Hippocampal formation (tissue), 2 donors: ENCODE data around the gene NMD3.
"Not testable (repeated sequence)": the region's sequence is repeated elsewhere in the genome, so short reads cannot be mapped to it uniquely, and the experiment has no call there.

ENCODE experiments used
- DNase-seq, 2 donors: peaks; one replicate each; lab custom pipeline; 2025; lab: John Stamatoyannopoulos, UW

Gene NMD3

GRCh38 chr3:161282387-161282786 is 61.3 kb downstream of the NMD3 start:
- not testable (repeated sequence) for DNase-seq

GRCh38 chr3:161284989-161285388 is 63.9 kb downstream of the NMD3 start:
- DNase-seq: no peak

GRCh38 chr3:161289174-161289573 is 68.1 kb downstream of the NMD3 start:
- DNase-seq: no peak

- DNase-seq: no peak
Observed at GRCh38 chr3:161291191-161291901, 70.2 kb downstream of the NMD3 start.

- no peak for DNase-seq
Observed at GRCh38 chr3:161293381-161293780, 72.3 kb downstream of the NMD3 start.

GRCh38 chr3:161295325-161295724 is 74.2 kb downstream of the NMD3 start:
- DNase-seq: no peak

GRCh38 chr3:161296814-161297213 is 75.7 kb downstream of the NMD3 start:
- DNase-seq: no peak
